HL-60 (cell line): Measurements from ENCODE around the gene INSRR.

Source experiments
- GABPA ChIP-seq: IDR thresholded peaks from 2 replicates; pipeline ENCODE4 v1.6.1; 2012; ENCODE audit warnings: low read depth
- POLR2AphosphoS5 ChIP-seq: IDR thresholded peaks from 2 replicates; pipeline ENCODE4 v1.6.1; 2012; ENCODE audit warnings: low read depth
- REST ChIP-seq: IDR thresholded peaks from 2 replicates; pipeline ENCODE4 v1.6.1; 2012; ENCODE audit warnings: low read depth; ENCODE audit not compliant: insufficient replicate concordance
- SPI1 ChIP-seq: IDR thresholded peaks from 2 replicates; pipeline ENCODE4 v1.6.1; 2012; ENCODE audit warnings: low read depth, mild to moderate bottlenecking, borderline replicate concordance
- TF ChIP-seq, protein P1 (sequence below): IDR thresholded peaks from one replicate; pipeline ENCODE4 v1.5.1; 2011; ENCODE audit warnings: low read length, control low read depth, inconsistent platforms; ENCODE audit not compliant: insufficient read depth

DNA sequence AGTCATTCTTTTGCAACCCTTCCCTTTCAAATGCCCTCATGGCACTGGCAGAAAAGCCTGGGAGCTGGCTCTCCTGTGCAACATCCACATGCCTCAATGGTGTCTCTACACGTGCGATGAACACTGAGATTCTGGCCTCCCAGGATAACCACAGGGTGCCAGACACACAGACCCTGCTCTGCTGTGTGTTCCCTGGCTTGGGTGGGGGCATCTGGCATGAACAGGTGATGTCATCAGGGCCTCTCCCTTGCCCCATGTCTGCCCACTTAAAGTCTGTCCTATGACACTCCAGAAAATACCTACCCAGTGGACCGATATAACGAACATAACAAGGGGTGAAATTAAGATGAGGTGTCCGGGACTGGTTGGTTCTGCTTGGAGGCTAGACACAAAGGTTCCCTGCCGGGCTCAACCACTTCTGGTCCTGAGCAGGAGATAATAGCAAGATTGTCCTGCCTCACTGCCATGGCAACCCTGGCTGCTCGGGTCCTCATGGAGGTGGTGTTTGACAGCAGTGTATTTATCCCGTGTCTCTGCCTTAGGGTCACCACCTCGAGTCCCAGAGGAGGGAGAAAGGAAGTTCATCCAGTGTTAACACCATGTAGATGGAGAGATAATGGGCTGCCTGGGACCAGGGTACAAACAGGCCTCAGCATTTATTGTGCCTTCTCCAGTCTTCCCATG lies 19.3 kb downstream of the INSRR start:
- TF ChIP-seq, protein P1, sequence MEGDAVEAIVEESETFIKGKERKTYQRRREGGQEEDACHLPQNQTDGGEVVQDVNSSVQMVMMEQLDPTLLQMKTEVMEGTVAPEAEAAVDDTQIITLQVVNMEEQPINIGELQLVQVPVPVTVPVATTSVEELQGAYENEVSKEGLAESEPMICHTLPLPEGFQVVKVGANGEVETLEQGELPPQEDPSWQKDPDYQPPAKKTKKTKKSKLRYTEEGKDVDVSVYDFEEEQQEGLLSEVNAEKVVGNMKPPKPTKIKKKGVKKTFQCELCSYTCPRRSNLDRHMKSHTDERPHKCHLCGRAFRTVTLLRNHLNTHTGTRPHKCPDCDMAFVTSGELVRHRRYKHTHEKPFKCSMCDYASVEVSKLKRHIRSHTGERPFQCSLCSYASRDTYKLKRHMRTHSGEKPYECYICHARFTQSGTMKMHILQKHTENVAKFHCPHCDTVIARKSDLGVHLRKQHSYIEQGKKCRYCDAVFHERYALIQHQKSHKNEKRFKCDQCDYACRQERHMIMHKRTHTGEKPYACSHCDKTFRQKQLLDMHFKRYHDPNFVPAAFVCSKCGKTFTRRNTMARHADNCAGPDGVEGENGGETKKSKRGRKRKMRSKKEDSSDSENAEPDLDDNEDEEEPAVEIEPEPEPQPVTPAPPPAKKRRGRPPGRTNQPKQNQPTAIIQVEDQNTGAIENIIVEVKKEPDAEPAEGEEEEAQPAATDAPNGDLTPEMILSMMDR = no peak
- no peak for TF ChIP-seq REST
- TF ChIP-seq POLR2AphosphoS5 = no peak
- TF ChIP-seq GABPA = no peak
- no peak for TF ChIP-seq SPI1
